Endothelial cell of umbilical vein (primary cell): ENCODE data around the gene ANXA2R. TPM values are rescaled to one million over a fixed set of nuclear protein-coding genes. Genes with fewer than 3 reads are reported as not detected.

Source experiments
- BruUV-seq: library from RNA; stranded (reverse); fragments of 400-500 nt; replicated peaks from 2 replicates; lab custom pipeline; 2021; lab: Mats Ljungman, UMichigan
- CTCF ChIA-PET: fragments of 300-600, 350-600 bp; sonication (Branson Sonifier 250); formaldehyde crosslinking; loops from one replicate; lab custom pipeline; 2021; ENCODE audit warnings: antibody characterized with exemption, inconsistent platforms; lab: Charles Lee
- POLR2A ChIA-PET: fragments of 300-600, 350-600 bp; sonication (Branson Sonifier 250); formaldehyde crosslinking; loops from one replicate; lab custom pipeline; 2021; ENCODE audit warnings: antibody characterized with exemption, inconsistent platforms; lab: Charles Lee
- DNase-seq: peaks from one replicate; pipeline ENCODE4 v3.0.0-alpha.2; 2011; ENCODE audit warnings: low read depth, low spot score
- FAIRE-seq: peaks from 2 replicates; lab custom pipeline; 2011; peaks lifted over from hg19 to GRCh38; lab: Jason Lieb, UNC
- H2AFZ ChIP-seq: 2 replicates; pipeline ENCODE4 v1.6.0; 2012; ENCODE audit warnings: low read depth, low read length, control low read depth, inconsistent platforms
- H3K27ac ChIP-seq: 2 replicates; pipeline ENCODE4 v1.5.1; 2011; ENCODE audit warnings: low read depth, mild to moderate bottlenecking, control low read depth, low read length, moderate library complexity; ENCODE audit not compliant: insufficient read depth
- H3K27me3 ChIP-seq, 2 experiments: 2 replicates each; pipeline versions ENCODE4 v1.6.0 to v1.6.1; 2011; ENCODE audit warnings: low read length in 2 of 2, mixed read lengths in 1 of 2; ENCODE audit not compliant: control insufficient read depth in 2 of 2, insufficient read depth in 2 of 2
- H3K36me3 ChIP-seq, 2 experiments: 2 replicates in 1 of 2; 3 replicates in 1 of 2; pipeline ENCODE4 v1.5.1; 2011; ENCODE audit warnings: low read length in 2 of 2, mild to moderate bottlenecking in 1 of 2, moderate library complexity in 1 of 2; ENCODE audit not compliant: control insufficient read depth in 2 of 2, insufficient read depth in 2 of 2; ENCODE audit errors: extremely low read depth in 1 of 2
- H3K4me1 ChIP-seq: 3 replicates; pipeline ENCODE4 v1.5.1; 2011; ENCODE audit warnings: mild to moderate bottlenecking, low read length; ENCODE audit not compliant: control insufficient read depth, insufficient read depth; ENCODE audit errors: extremely low read depth
- H3K4me2 ChIP-seq: 2 replicates; pipeline ENCODE4 v1.6.1; 2011; ENCODE audit warnings: low read length, control low read depth, mixed read lengths; ENCODE audit not compliant: insufficient read depth
- H3K4me3 ChIP-seq, 3 experiments: fragments of 200-600 bp in 1 of 3; sonication (generic), shearing (Covaris generic) in 1 of 3; replicated peaks in 1 of 3; 2 replicates each; pipeline ENCODE4 v1.5.1; 2011 to 2016; ENCODE audit warnings: control low read depth in 3 of 3, low read length in 3 of 3, mild to moderate bottlenecking in 2 of 3, inconsistent platforms in 1 of 3, low read depth in 1 of 3, moderate library complexity in 1 of 3; ENCODE audit not compliant: insufficient read depth in 1 of 3
- H3K79me2 ChIP-seq: 2 replicates; pipeline ENCODE4 v1.6.0; 2012; ENCODE audit warnings: low read length, inconsistent platforms; ENCODE audit not compliant: control insufficient read depth, insufficient read depth
- H3K9ac ChIP-seq: replicated peaks from 2 replicates; pipeline ENCODE3; 2011; ENCODE audit warnings: low read length, control low read depth; ENCODE audit not compliant: insufficient read depth; ENCODE audit errors: extremely low read depth
- H3K9me1 ChIP-seq: replicated peaks from 3 replicates; pipeline ENCODE4 v1.6.0; 2011; ENCODE audit warnings: mild to moderate bottlenecking, low read length; ENCODE audit not compliant: control insufficient read depth, insufficient read depth; ENCODE audit errors: extremely low read depth
- H3K9me3 ChIP-seq: replicated peaks from 2 replicates; pipeline ENCODE4 v1.5.1; 2012; ENCODE audit warnings: low read length, inconsistent platforms; ENCODE audit not compliant: control insufficient read depth, insufficient read depth
- H4K20me1 ChIP-seq: replicated peaks from 2 replicates; pipeline ENCODE3; 2011; ENCODE audit warnings: mild to moderate bottlenecking, low read length; ENCODE audit not compliant: control insufficient read depth, insufficient read depth; ENCODE audit errors: extremely low read depth
- EZH2 ChIP-seq: IDR thresholded peaks from 2 replicates; pipeline ENCODE4 v1.6.1; 2012; ENCODE audit warnings: borderline replicate concordance, low read depth, mild to moderate bottlenecking, moderate library complexity, low read length, inconsistent platforms; ENCODE audit not compliant: severe bottlenecking
- FOS ChIP-seq: IDR thresholded peaks from 2 replicates; pipeline ENCODE4 v1.6.1; 2011; ENCODE audit warnings: mild to moderate bottlenecking, low read length, moderate library complexity, borderline replicate concordance; ENCODE audit not compliant: insufficient read depth
- GATA2 ChIP-seq: IDR thresholded peaks from 2 replicates; pipeline ENCODE4 v1.7.0; 2011; ENCODE audit warnings: low read depth, mild to moderate bottlenecking, moderate library complexity, mixed read lengths, low read length; ENCODE audit not compliant: insufficient read length, insufficient read depth
- JUN ChIP-seq: IDR thresholded peaks from 2 replicates; pipeline ENCODE4 v1.6.1; 2011; ENCODE audit warnings: borderline replicate concordance, low read depth; ENCODE audit not compliant: insufficient read length, insufficient read depth
- MYC ChIP-seq: IDR thresholded peaks from one replicate; pipeline ENCODE4 v1.6.1; 2011; ENCODE audit warnings: mild to moderate bottlenecking, low read depth, low read length
- POLR2A ChIP-seq: IDR thresholded peaks from 2 replicates; pipeline ENCODE4 v1.6.1; 2012; ENCODE audit warnings: low read depth, mild to moderate bottlenecking, control low read depth, low read length
- POLR2AphosphoS5 ChIP-seq: IDR thresholded peaks from 2 replicates; pipeline ENCODE4 v1.6.1; 2012; ENCODE audit warnings: low read depth, mild to moderate bottlenecking, control low read depth, low read length, moderate library complexity; ENCODE audit not compliant: insufficient read depth
- dilution Hi-C: fragments of 300-500 bp; cut with MboI; formaldehyde crosslinking; loops from one replicate; pipeline ENCODE4 v1.15.0; 2019; ENCODE audit warnings: low sequenced_read_pairs; ENCODE audit not compliant: extremely low pct_ligation_motif_present
- intact Hi-C: fragments of 100-400 bp; cut with micrococcal nuclease; formaldehyde crosslinking; loops from one replicate; pipeline ENCODE4 v1.10.0; 2022
- polyA plus RNA-seq, 4 experiments: library from polyadenylated mRNA; depleted of rRNA in 3 of 4; stranded (reverse) in 3 of 4; unstranded in 1 of 4; fragments of >200 nt; gene quantifications; 2 replicates each; pipeline versions ENCODE4 v1.2.1 to v1.2.3, GENCODE V29; 2011 to 2012; ENCODE audit warnings: missing spikeins in 1 of 4
- total RNA-seq: library from RNA; stranded (reverse); gene quantifications from 2 replicates; pipeline ENCODE4 v1.2.3, GENCODE V29; 2021
- TF ChIP-seq, protein P1 (sequence below): IDR thresholded peaks from 2 replicates; pipeline ENCODE4 v1.6.1; 2011; ENCODE audit not compliant: insufficient read depth, insufficient read length
- TF ChIP-seq, protein P2 (sequence below), 2 donors: IDR thresholded peaks; 1 replicate in 1 of 2; 2 replicates in 1 of 2; pipeline ENCODE4 v1.5.1; 2011; ENCODE audit warnings: low read length in 2 of 2, mild to moderate bottlenecking in 2 of 2, moderate library complexity in 2 of 2, control low read depth in 1 of 2, inconsistent platforms in 1 of 2, low read depth in 1 of 2; ENCODE audit not compliant: insufficient read depth in 1 of 2; ENCODE audit errors: extremely low read depth in 1 of 2

Gene ANXA2R
- total and polyA plus RNA-seq, 2 donors (not counting 3 experiments of a cell fraction or from before 2014, with no cell fraction given): 6.6 to 10.4 TPM

DNA sequence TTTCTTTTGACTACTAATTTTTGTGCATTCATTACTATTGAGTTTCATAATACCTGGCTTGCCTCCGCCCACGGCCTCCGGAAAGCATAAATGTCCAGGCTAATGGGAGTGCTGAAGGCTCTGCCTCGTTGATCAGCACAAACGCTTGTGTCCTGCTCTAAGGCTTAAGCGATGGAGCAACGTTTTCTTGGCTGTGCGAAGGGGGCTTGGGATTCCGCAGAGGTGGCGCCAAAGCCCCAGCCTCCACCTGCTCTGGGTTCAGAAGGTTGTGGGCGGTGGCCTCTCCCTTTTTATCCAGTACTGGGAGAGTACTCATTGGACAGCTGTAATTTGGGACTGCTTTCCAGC lies 19.7 kb downstream of the ANXA2R start:
- Histone ChIP-seq H4K20me1 (no peaks in the 10 kb centered on the region), H3K36me3 (no peaks in the 10 kb centered on the region), H3K79me2 (peaks cover 17% of the 10 kb centered on the region), H3K4me3 (peak overlapping the region; percentile 36 to 83 (median 65)), H3K9me1 (no peaks in the 10 kb centered on the region), H3K27ac (peak overlapping the region; percentile 93), H3K9me3 (no peaks in the 10 kb centered on the region), H2AFZ (peak overlapping the region; percentile 68), H3K27me3 (no peaks in the 10 kb centered on the region), H3K9ac (peak overlapping the region; percentile 93), H3K4me1 (peaks cover 19% of the 10 kb centered on the region), H3K4me2 (peak overlapping the region; percentile 98)
- DNase-seq (no peak), FAIRE-seq (no peak)
- TF ChIP-seq, protein P1, sequence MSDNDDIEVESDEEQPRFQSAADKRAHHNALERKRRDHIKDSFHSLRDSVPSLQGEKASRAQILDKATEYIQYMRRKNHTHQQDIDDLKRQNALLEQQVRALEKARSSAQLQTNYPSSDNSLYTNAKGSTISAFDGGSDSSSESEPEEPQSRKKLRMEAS: no peak
- TF ChIP-seq, protein P2, sequence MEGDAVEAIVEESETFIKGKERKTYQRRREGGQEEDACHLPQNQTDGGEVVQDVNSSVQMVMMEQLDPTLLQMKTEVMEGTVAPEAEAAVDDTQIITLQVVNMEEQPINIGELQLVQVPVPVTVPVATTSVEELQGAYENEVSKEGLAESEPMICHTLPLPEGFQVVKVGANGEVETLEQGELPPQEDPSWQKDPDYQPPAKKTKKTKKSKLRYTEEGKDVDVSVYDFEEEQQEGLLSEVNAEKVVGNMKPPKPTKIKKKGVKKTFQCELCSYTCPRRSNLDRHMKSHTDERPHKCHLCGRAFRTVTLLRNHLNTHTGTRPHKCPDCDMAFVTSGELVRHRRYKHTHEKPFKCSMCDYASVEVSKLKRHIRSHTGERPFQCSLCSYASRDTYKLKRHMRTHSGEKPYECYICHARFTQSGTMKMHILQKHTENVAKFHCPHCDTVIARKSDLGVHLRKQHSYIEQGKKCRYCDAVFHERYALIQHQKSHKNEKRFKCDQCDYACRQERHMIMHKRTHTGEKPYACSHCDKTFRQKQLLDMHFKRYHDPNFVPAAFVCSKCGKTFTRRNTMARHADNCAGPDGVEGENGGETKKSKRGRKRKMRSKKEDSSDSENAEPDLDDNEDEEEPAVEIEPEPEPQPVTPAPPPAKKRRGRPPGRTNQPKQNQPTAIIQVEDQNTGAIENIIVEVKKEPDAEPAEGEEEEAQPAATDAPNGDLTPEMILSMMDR (IDR thresholded peaks at IDR 0.05; ENCODE audit: extremely low read depth in 1 of 2, insufficient read depth in 1 of 2, low read depth in 1 of 2, low read length in 2 of 2): no peak
- no peak for TF ChIP-seq MYC
- no peak for TF ChIP-seq POLR2AphosphoS5
- no peak for TF ChIP-seq POLR2A
- TF ChIP-seq JUN: no peak
- TF ChIP-seq GATA2: no peak
- TF ChIP-seq EZH2: no peak
- no peak for TF ChIP-seq FOS
- intact Hi-C loops (loop anchor here (1.0 kb wide), 2 partner anchors 14 to 18 kb away; no protein-coding TSS in a partner anchor), dilution Hi-C loops (no loop called here)
- ChIA-PET POLR2A (interaction anchor here (0.6 to 1.5 kb wide), 4 partner anchors 12 to 71 kb away, joined by 3 to 9 read pairs (median 6); no protein-coding TSS in a partner anchor), CTCF (interaction anchor here (0.7 to 6.3 kb wide), 15 partner anchors 9 to 130 kb away, joined by 3 to 77 read pairs (median 21); no protein-coding TSS in a partner anchor)
- no TSS peak for BruUV-seq
